ENCODE measurements around the gene STAT3.
"Not testable (repeated sequence)": the region's sequence is repeated elsewhere in the genome, so short reads cannot be mapped to it uniquely, and the experiment has no call there.

STAT3 gene

DNA sequence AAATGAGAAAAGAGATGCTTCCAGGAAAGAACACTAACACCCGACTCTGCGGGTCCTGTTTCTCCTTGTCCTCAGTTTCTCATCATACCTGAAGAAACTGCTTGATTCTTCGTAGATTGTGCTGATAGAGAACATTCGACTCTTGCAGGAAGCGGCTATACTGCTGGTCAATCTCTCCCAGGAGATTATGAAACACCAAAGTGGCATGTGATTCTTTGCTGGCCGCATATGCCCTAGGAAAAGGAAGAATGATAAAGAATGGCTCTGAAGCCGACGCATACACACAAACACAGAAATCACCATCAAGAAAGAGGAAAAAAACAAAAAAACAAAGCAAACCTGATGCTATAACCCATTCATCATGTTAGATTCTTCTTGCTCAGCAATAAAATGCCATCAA lies 41.8 kb downstream of the STAT3 start:
- no peak for DNase-seq (ENCODE audit: low spot score)

DNA sequence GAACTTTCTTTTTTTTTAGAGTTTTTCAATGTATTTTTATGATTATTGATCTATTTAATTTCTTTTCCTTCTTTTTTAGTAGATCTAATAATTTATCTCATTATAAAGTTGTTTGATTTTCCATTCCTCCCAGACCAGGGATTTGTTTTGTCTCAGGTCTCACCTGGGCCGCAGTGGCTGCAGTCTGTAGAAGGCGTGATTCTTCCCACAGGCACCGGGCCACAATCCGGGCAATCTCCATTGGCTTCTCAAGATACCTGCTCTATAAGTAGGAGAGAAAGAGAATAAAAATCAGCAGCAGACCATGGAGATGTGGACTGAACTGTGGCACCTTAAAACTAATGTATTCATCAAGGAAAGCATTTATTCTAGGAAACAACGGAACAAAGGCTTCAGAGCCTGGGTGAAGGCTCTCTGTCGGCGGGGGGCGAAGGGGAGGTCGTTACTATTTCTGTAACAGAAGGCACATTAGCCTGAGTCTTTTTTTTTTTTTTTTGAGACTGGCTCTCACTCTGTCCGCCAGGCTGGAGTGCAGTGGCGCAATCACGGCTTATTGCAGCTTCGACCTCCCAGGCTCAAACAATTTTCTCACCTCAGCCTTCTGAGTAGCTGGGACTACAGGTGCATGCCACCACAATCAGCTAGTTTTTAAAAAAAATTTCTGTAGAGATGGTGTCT lies 42.7 kb downstream of the STAT3 start:
- DNase-seq (ENCODE audit: low spot score), result no peak

DNA sequence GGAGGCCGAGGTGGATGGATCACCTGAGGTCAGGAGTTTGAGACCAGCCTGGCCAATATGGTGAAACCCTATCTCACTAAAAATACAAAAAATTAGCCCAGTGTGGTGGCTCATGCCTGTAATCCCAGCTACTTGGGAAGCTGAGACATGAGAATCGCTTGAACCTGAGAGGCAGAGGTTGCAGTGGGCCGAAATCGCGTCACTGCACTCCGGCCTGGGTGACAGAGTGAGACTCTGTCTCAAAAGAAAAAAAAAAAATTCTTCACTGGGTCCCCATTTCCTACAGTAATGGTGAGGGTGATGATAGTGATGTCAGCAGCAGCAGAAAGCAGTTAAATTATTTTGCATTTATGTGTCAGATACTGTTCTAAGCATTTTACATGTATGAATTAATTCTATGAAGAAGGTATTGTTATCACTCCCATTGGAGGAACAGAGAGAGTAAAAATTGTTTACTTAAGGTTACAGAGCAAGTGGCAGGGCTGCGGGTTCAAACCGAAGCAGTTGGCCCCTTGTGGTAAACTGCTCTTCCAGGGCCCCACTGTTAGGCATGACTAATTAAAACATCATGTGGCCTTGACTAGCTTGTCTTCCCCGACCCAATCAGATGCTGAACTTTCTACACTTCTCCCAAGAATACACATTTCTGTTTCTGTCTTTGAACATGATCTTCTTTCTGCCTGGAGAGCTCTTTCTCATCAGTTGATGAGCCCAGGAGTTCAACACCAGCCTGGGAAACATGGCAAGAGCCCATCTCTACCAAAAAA lies 45.8 kb downstream of the STAT3 start:
- no peak for DNase-seq (ENCODE audit: low spot score)

DNA sequence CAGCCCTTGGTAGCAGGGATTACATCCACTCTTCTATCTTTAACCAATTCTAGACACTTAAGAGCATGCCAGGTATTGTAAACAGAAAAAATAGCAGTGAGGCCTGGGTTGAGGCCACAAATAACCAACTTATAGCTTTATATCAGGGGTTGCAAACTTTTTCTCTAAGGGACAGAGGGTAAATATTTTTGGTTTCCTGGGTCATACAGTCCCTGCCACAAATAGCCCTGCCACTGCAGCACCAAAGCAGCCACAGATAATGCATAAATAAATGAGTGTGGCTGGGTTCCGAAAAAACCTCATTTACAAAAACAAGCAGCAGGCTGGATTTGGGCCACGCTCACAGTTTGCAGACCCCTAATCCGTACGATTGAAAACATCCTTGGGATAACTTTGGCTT lies 46.7 kb downstream of the STAT3 start:
- DNase-seq (ENCODE audit: low spot score), result no peak

DNA sequence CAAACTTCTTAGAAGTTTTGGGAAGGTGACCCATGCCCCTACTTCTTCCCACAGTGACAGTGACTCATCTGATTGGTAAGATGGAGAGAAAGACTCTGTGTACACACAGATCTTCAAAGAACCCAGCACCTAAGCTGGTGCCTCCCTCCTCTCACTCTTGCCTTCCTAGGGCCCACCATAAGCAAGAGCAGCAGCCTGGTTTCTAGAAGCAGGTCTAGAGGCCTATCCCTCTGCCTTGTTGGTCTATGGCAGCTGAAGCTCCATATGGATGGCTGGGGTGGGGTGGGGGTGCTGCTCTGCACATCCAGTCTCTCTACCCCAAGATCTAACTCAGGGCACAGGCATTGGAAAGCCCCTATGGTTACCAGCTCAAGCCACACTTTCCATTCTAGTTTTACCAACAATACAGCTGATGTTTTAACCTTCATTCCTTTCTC lies 47.5 kb downstream of the STAT3 start:
- DNase-seq (ENCODE audit: low spot score), result no peak

DNA sequence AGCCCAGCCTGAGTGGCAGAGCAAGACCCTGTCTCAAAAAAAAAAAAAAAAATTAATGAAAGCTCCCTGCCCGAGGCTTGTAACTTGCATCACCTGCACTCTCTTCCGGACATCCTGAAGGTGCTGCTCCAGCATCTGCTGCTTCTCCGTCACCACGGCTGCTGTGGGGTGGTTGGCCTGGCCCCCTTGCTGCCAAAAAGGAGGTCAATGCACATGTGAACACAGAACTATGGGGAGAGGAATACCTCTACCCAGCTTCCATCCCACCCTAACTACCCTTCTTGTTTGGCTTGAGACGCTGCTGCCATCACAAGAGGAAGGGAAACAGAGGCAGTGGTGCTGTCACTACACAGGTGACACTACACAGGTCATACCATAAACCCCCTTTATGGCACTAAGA lies 49.0 kb downstream of the STAT3 start:
- no peak for DNase-seq (ENCODE audit: low spot score)

DNA sequence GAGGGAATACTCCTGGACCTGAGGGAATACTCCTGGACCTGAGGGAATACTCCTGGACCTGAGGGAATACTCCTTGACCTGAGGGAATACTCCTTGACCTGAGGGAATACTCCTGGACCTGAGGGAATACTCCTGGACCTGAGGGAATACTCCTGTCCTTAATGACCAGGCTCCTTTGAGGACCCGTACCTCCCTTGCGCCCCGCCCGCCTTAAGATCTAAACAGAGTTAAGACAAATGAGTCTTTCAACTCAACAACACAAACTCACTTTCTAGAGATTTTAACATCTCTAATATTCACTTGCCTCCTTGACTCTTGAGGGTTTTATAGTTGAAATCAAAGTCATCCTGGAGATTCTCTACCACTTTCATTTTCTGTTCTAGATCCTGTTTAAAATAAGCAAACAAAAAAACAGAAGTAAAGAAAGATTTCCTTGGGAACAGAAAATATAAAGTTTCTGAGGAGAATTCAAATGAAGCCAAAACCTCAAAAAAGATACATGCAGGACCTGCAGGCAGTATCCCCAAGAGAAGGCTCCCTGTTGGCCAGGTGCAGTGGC lies 49.7 kb downstream of the STAT3 start:
- DNase-seq (ENCODE audit: low spot score), result no peak

DNA sequence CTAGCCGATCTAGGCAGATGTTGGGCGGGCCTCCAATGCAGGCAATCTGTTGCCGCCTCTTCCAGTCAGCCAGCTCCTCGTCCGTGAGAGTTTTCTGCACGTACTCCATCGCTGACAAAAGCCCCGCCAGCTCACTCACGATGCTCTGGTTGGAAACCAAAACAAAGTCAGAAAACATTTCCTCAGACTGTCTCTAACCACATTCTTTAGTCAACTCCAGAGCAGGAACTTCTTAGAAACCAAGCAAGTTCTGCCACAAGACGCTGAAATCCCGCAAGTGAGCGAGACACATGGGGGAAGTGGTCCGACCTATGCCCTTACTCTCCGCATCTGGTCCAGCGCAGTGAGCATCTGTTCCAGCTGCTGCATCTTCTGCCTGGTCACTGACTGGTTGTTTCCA lies 50.8 kb downstream of the STAT3 start:
- no peak for DNase-seq (ENCODE audit: low spot score)

DNA sequence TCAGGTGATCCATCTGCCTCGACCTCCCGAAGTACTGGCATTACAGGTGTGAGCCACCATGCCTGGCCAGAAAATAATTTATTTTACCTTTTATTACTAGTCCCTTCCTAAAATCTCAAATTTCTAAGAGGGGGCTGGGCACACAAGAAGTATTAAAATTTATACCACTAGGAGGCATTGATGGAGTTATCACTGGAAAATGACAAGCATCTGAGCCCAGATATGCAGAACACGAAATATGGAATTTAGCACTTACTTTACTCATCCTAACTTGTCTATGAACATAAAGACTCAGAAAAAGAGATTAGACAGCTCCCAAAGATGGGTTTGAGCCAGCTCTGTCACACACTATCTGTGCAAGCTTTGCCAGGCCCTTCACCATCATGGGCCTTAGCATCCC lies 53.6 kb downstream of the STAT3 start:
- DNase-seq (ENCODE audit: low spot score), result no peak

DNA sequence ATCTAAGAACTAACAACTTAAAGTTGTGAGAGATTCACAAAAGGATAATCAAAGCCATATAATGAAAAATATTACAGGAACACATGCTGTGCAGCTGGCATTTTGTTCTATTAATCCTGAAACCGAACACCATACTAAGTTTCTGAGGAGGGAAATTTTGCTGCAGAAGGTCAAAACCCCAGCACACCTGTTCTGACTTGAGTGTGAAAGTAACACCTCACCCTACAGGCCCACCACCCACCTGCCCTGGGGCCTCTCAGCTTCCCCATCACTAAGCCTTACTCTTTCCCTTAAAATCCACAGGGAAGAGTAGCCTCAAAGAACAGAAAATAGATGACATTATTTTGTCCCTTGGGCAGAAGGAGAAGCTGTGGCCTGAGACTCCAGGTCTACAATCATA lies 55.2 kb downstream of the STAT3 start:
- DNase-seq (ENCODE audit: low spot score), result no peak

DNA sequence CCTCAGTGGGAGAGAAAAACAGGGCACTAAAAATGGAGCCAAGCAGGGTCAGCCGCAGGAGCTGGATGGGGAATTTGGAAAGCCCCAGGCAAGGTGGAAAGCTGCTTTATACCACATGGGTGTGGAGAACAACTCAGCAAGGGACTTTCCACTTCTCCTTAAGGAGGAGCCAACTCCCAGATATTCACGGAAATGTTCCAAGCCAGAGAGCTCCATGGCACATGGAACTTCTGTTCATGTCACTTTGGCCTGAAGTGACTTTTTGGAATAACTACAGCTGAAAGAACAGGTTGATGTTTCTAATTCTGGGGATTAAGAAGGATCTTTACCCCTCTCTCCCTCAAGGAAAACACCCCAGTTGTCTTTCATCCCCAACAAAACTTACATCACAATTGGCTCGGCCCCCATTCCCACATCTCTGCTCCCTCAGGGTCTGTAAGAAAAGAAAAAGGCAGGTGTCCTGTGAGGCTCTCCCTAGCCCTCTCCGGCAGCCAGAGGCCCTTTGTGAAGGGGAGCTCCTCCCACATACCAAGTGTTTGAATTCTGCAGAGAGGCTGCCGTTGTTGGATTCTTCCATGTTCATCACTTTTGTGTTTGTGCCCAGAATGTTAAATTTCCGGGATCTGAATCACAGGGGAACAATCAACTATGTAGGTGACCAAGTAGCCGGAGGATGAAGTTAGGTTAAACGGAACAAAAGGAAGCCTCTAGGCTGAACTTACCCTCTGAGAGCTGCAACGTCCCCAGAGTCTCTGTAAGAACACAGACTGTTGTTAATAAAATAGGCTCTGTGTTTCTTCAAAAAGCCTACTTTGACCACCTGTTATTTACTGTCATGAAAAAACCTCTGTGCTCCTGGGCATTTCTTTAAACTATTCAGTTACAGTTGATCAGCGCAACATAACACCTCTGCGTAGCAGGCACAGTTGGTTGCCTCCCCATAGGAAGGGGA lies 58.9 kb downstream of the STAT3 start:
- no peak for DNase-seq (ENCODE audit: low spot score)

DNA sequence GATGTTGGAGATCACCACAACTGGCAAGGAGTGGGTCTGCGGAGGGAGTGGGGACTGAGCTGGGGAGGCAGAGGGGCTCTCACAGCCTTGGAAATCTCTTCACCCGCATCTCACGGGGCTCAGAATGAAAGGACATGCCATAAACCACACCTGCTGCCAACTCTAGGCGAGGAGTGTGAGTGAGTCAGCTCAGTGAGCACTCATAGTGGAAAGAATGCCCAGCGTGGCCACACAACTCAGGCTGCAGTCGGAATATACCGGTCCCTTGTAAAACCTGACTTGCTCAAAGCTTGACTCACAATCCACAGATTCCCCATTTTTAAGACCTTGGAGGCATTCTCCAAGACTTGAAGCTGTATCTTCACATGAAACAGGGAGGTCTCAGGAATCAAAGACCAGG lies 63.2 kb downstream of the STAT3 start:
- DNase-seq (ENCODE audit: low spot score), result no peak

DNA sequence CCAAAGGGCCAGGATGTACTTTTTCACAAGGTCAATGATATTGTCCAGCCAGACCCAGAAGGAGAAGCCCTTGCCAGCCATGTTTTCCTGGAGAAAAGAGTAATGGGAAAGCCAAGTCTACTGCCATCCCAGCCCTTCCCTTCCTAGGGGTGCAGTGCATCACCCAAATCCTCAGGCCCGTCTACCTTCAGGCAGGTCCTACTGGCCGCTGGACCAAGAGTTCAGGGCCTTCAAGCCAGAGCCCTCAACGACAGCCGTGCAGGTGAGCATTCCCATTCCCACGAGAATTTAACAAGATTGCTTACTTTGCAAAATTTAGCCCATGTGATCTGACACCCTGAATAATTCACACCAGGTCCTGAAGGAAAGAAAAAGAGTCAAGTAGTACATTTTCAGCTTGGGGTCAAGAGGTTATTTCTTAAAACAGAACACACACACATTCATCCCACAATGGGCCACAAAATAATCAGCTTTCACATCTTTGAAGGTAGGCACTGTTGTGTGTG lies 64.9 kb downstream of the STAT3 start:
- DNase-seq (ENCODE audit: low spot score), result no peak

DNA sequence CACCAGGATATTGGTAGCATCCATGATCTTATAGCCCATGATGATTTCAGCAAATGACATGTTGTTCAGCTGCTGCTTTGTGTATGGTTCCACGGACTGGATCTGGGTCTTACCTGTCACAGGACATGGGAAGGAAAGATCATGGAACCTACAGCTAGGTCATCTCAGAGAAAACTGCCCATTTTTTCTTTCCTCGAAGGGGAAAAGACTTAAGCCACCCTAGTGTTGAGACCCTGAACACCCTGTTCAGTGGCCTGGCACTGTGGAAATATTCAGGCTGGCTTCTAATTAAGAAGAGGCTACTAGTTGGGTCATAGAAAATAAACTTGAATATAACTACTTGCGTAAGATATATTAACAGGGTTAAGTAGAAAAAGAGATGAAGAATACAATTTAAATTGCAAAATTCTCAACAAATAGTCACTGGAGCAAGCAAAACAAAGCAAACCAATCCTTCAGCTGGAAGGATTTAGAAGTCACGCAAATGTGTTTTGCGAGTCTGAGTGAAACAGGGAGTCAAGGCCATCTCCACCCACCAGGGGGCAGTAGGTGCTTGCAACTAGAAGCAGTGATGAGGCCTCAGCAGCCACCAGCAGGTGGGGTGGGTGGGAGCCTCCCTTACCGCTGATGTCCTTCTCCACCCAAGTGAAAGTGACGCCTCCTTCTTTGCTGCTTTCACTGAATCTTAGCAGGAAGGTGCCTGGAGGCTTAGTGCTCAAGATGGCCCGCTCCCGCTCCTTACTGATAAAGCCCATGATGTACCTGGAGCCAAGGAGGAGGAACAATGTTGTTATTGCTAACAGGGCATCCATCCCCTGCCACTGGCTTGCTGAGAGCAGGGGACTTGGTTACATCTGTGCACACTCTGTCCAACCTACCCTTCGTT lies 65.6 kb downstream of the STAT3 start:
- DNase-seq (ENCODE audit: low spot score), result peak; percentile 95

DNA sequence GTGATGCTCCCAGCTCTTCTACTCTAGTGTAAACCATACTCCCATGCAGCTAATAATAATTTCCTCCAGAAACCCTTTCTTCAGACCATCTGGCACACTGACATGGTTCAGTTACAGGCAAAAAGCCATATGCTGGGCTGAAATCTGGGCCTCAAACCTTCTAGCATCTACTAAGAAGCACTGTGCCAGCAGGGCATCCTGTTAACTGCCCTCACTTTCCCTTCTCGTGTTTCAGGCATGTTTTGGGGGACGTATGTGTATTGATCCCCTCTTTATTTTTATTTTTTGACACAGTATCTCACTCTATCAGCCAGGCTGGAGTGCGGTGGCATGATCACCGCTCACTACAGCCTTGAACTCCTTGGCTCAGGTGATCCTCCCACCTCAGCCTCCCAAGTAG lies 66.7 kb downstream of the STAT3 start:
- DNase-seq (ENCODE audit: low spot score), result no peak

DNA sequence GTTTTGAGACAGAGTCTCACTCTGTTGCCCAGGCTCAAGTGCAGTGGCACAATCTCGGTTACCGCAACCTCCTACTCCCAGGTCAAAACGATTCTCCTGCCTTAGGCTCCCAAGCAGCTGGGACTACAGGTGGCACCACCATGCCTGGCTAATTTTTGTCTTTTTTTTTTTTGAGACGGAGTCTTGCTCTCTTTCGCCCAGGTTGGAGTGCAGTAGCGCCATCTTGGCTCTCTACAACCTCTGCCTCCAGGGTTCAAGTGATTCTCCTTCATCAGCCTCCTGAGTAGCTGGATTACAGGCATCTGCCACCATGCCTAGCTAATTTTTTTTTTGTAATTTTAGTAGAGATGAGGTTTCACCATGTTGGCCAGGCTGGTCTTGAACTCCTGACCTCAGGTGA lies 70.3 kb downstream of the STAT3 start:
- DNase-seq (ENCODE audit: low spot score), result not testable (repeated sequence)

DNA sequence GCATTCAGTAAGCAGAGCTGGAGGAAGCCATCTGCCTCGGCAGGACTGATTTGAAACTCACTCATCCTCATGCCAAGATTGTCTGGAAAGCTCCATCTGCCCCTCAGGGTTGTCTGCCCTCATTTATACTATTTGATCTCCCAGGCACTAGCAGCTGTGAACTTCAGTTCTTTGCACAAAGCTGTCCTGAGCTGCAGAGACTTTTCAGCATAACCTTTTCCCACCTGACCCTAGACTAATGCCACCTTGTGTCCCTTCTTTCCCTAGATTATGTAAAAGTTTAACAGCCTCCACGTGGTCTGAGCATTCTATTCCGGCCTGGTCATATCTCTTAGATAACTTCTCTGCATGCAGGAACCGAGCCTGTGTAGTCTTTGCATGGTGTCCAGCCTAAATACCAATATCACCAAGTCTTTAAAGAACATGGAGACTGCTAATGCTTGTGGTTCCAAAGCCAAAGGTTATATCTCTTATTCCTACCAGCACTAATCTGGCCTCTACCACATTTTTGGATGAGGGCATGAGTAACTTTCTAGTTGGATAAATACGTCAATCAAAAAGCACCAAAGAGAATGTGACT lies 70.9 kb downstream of the STAT3 start:
- no peak for DNase-seq (ENCODE audit: low spot score)

DNA sequence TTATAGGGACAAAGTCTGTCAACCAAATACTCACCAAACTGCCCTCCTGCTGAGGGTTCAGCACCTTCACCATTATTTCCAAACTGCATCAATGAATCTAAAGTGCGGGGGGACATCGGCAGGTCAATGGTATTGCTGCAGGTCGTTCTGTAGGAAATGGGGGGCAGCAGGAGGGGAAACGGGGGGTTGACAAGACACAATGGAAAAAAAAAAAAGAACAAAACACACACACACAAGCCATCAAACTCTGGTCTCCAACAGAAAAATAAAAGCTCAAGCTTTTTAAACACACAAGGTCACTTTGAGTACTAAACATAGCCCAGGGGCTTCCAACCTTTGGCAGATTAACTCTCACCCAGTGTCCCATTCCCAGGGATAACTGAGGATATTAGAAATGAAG lies 71.5 kb downstream of the STAT3 start:
- no peak for DNase-seq (ENCODE audit: low spot score)

DNA sequence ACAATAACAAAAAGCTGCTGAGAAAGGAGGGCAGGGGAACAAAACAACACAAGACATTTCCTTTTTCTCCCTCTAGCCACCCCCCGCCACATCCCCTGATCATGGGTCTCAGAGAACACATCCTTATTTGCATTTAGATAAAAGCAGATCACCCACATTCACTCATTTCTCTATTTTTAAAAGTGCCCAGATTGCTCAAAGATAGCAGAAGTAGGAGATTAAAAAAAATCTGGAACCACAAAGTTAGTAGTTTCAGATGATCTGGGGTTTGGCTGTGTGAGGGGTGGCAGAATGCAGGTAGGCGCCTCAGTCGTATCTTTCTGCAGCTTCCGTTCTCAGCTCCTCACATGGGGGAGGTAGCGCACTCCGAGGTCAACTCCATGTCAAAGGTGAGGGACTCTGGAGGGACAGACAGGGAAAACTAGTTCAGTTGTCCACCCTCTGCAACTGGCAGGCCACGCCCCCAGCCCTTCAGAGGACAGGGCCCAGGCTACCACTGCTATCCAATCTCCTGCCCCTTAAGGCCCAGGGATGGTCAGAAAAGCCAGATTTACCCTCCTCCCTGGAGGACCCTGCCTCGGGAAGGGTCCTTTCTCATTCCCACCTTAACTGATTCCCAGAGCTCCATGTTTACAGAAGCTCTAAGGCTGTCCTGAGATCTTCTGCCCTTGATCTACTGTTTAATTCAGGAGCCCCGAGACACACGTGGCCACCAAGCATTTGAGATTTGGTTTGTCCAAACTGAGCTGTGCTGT lies 72.7 kb downstream of the STAT3 start:
- peak; percentile 45 for DNase-seq (ENCODE audit: low spot score)
